ENCODE results near the gene IL26.

IL26 gene

GRCh38 chr12:68250454-68250853 is 24.8 kb upstream of the IL26 start:
- Mint-ChIP-seq H3K27ac (no peak overlapping the region), H3K9me3 (no peaks in the 10 kb centered on the region), H3K4me3 (no peak overlapping the region), H3K4me1 (no peaks in the 10 kb centered on the region), H3K27me3 (peaks cover 14% of the 10 kb centered on the region), H3K36me3 (no peaks in the 10 kb centered on the region)
- no peak for ATAC-seq

DNA sequence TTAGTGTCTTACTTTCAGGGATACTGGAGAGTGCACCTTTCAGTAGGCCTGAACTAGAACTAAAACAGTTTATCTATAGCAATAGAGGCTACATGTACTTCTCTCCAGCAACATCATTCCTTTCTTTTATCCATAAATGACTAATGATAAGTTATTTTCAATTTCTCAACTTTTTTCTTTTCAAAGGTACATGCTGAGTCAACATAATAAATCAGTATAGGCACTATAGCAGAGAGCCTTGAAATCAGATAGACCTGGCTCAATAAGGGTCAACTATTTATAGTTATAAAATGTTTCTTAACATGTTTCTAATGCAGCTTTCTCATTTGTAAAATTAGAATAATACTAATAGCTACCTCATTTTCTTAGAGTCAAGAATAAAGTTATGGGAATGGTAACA is 22.2 kb upstream of the IL26 start:
- ATAC-seq: no peak
- Mint-ChIP-seq H3K27me3 (peaks cover 13% of the 10 kb centered on the region), H3K4me1 (no peaks in the 10 kb centered on the region), H3K4me3 (no peak overlapping the region), H3K9me3 (no peaks in the 10 kb centered on the region), H3K27ac (no peak overlapping the region), H3K36me3 (no peaks in the 10 kb centered on the region)

- Mint-ChIP-seq H3K4me3 (no peak overlapping the region), H3K36me3 (no peaks in the 10 kb centered on the region), H3K27ac (no peak overlapping the region), H3K27me3 (no peaks in the 10 kb centered on the region), H3K4me1 (peaks cover 2% of the 10 kb centered on the region), H3K9me3 (no peaks in the 10 kb centered on the region)
- no peak for ATAC-seq
These were observed 20.7 kb upstream of the IL26 start for GRCh38 chr12:68246350-68246749.

- Mint-ChIP-seq H3K27ac (no peak overlapping the region), H3K4me1 (peaks cover 11% of the 10 kb centered on the region), H3K36me3 (no peaks in the 10 kb centered on the region), H3K27me3 (no peaks in the 10 kb centered on the region), H3K4me3 (no peak overlapping the region), H3K9me3 (no peaks in the 10 kb centered on the region)
- no peak for ATAC-seq
These were observed 19.8 kb upstream of the IL26 start for GRCh38 chr12:68245180-68246021.

DNA sequence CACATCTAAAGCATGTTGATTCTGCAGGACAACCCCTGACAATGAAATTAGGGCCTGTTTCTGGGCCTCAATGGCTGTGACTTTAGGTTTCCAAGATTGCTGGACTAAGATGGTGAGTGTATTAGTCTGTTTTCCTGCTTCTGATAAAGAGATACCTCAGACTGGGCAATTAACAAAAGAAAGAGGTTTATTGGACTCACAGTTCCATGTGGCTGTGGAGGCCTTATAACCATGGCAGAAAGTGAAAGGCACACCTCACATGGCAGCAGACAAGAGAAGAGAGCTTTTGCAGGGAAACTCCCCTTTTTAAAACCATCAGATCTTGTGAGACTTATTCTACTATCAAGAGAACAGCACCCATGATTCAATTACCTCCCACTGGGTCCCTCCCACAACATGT is 17.2 kb upstream of the IL26 start:
- Mint-ChIP-seq H3K4me3 (no peak overlapping the region), H3K9me3 (no peaks in the 10 kb centered on the region)

DNA sequence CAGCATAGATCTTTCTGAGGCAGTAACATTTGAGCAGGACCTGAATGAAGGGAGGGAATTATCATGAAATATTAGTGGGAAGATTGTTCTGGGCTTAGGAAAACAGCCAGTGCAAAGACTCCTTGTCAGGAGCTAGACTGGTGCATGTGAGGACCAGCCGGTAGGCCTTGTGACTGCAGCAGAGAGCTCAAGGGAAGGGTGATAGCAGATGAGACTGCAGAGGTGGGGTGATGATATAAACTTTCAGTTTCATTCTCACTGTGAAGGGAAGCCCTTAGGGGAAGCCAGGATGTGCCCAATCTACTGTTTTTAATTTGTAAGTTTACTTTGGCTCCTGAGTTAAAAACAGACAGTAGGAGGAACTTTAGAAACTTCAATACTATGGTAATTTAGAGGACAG is 15.4 kb upstream of the IL26 start:
- Mint-ChIP-seq H3K27me3 (no peaks in the 10 kb centered on the region), H3K36me3 (no peaks in the 10 kb centered on the region), H3K4me1 (peaks cover 30% of the 10 kb centered on the region), H3K27ac (peak overlapping the region; percentile 81), H3K9me3 (no peaks in the 10 kb centered on the region), H3K4me3 (peak overlapping the region; percentile 4)
- peak; percentile 97 for ATAC-seq

More for the DNA sequence above, 17.2 kb upstream of the IL26 start:
- no peak overlapping the region for H3K27ac Mint-ChIP-seq
- no peaks in the 10 kb centered on the region for H3K36me3 Mint-ChIP-seq
- H3K27me3 Mint-ChIP-seq: no peaks in the 10 kb centered on the region
- H3K4me1 Mint-ChIP-seq: peaks cover 18% of the 10 kb centered on the region
- ATAC-seq: no peak

GRCh38 chr12:68240079-68240478 is 14.5 kb upstream of the IL26 start:
- peak overlapping the region; percentile 81 for H3K27ac Mint-ChIP-seq
- ATAC-seq: no peak
- no peak overlapping the region for H3K4me3 Mint-ChIP-seq
- no peaks in the 10 kb centered on the region for H3K36me3 Mint-ChIP-seq
- no peaks in the 10 kb centered on the region for H3K9me3 Mint-ChIP-seq
- H3K4me1 Mint-ChIP-seq: peaks cover 30% of the 10 kb centered on the region
- no peaks in the 10 kb centered on the region for H3K27me3 Mint-ChIP-seq

GRCh38 chr12:68239309-68239982 is 13.8 kb upstream of the IL26 start:
- Mint-ChIP-seq H3K36me3 (no peaks in the 10 kb centered on the region), H3K27me3 (no peaks in the 10 kb centered on the region), H3K4me3 (no peak overlapping the region), H3K4me1 (peaks cover 30% of the 10 kb centered on the region), H3K9me3 (no peaks in the 10 kb centered on the region), H3K27ac (peak overlapping the region; percentile 81)
- ATAC-seq: no peak

DNA sequence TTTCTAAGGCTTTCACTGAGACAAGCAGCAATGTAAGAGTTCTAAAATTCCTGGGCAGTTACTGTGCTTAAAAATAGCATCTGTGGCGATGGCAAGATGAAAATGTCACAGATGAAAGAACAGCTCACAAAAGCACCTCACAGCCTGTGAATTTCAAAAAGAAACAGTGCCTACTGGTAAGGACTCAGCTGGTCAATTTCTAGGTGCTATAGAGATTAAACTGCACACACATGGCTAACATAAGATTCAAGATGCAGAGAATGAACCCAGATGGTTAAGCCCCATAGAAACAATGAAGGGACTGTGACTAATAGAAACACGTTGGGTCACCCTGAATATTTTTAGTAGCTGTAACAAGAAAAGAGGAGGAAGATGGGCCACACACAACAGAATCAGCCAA is 12.0 kb upstream of the IL26 start:
- Mint-ChIP-seq H3K36me3 (no peaks in the 10 kb centered on the region), H3K27me3 (no peaks in the 10 kb centered on the region), H3K4me1 (peaks cover 30% of the 10 kb centered on the region), H3K9me3 (no peaks in the 10 kb centered on the region), H3K4me3 (no peak overlapping the region), H3K27ac (peak overlapping the region; percentile 94)
- ATAC-seq: no peak

GRCh38 chr12:68237078-68237477 is 11.5 kb upstream of the IL26 start:
- H3K9me3 Mint-ChIP-seq: no peaks in the 10 kb centered on the region
- no peak for ATAC-seq
- H3K4me1 Mint-ChIP-seq: peaks cover 30% of the 10 kb centered on the region
- peak overlapping the region; percentile 94 for H3K27ac Mint-ChIP-seq
- no peaks in the 10 kb centered on the region for H3K36me3 Mint-ChIP-seq
- peak overlapping the region; percentile 85 for H3K4me3 Mint-ChIP-seq
- H3K27me3 Mint-ChIP-seq: no peaks in the 10 kb centered on the region

- H3K27me3 Mint-ChIP-seq: no peaks in the 10 kb centered on the region
- peak overlapping the region; percentile 94 for H3K27ac Mint-ChIP-seq
- no peaks in the 10 kb centered on the region for H3K9me3 Mint-ChIP-seq
- H3K36me3 Mint-ChIP-seq: no peaks in the 10 kb centered on the region
- H3K4me3 Mint-ChIP-seq: peak overlapping the region; percentile 85
- H3K4me1 Mint-ChIP-seq: peaks cover 30% of the 10 kb centered on the region
- peak; percentile 76 for ATAC-seq
These were observed 10.9 kb upstream of the IL26 start for GRCh38 chr12:68236421-68237059.

- no peak for ATAC-seq
- Mint-ChIP-seq H3K4me1 (peaks cover 21% of the 10 kb centered on the region), H3K36me3 (no peaks in the 10 kb centered on the region), H3K27me3 (no peaks in the 10 kb centered on the region), H3K9me3 (no peaks in the 10 kb centered on the region), H3K4me3 (peak overlapping the region; percentile 5), H3K27ac (peak overlapping the region; percentile 94)
These were observed 10.0 kb upstream of the IL26 start for GRCh38 chr12:68235576-68235975.

DNA sequence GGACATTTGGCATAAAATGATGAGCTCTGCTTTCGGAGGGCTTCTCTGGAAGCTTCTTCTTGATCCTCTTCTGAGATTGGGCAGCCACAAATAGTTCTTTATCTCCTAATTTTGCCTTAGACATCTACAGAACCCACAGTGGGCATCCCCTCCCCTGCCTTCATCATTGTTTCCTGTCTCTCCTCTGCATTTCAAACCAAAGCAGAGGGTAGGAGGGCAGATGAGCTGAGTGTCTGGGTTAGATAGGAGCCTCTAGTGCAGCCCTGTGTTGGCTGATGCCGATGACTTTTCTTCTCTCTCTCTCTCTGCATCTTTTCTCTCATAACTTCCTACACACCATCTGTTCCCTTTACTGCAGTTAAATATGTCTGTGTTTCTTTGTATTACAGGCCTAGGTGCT is 8.5 kb upstream of the IL26 start:
- Mint-ChIP-seq H3K9me3 (no peaks in the 10 kb centered on the region), H3K27me3 (no peaks in the 10 kb centered on the region), H3K4me3 (no peak overlapping the region), H3K4me1 (peaks cover 15% of the 10 kb centered on the region), H3K36me3 (no peaks in the 10 kb centered on the region), H3K27ac (no peak overlapping the region)
- no peak for ATAC-seq

DNA sequence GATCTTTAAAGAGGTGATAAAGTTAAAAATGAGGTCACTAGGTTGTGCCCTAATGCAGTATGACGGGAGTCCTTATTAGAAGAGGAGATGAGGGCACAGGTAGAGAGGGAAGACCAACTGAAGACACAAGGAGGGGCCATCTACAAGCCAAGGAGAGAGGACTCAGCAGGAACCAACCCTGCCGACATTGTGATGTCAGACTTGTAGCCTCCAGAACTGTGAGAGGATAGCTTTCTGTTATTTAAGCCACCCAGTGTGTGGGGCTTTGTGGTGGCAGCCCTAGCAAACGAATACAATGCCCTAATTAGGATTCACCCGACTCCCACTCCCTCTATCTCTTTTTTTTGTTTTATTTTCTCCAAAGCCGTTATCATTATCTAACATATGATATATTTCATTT is 7.9 kb upstream of the IL26 start:
- no peak overlapping the region for H3K27ac Mint-ChIP-seq
- ATAC-seq: no peak
- no peaks in the 10 kb centered on the region for H3K36me3 Mint-ChIP-seq
- H3K27me3 Mint-ChIP-seq: no peaks in the 10 kb centered on the region
- peaks cover 15% of the 10 kb centered on the region for H3K4me1 Mint-ChIP-seq
- H3K4me3 Mint-ChIP-seq: no peak overlapping the region
- no peaks in the 10 kb centered on the region for H3K9me3 Mint-ChIP-seq

DNA sequence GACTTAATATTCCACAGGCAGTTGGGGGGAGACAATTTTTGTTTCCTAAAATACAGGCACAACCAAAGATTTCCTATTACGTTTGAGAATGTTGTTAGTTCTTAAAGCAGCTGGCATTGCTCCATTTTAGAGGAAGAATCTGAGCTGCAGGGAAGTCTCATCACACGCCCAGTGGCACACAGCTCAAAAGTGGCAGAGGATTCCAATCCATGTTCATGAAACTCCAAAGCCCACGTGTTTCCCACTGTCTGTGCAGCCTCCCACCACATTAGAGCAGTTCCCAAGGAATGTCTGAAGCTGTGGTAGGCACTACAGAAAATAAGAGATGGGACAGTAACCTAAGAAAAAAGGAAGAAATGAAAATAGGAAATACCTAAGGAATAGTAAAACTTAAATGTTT is 6.1 kb upstream of the IL26 start:
- Mint-ChIP-seq H3K27ac (no peak overlapping the region), H3K27me3 (no peaks in the 10 kb centered on the region), H3K4me3 (no peak overlapping the region), H3K36me3 (no peaks in the 10 kb centered on the region), H3K9me3 (no peaks in the 10 kb centered on the region), H3K4me1 (peaks cover 1% of the 10 kb centered on the region)
- no peak for ATAC-seq

- H3K4me3 Mint-ChIP-seq: no peak overlapping the region
- no peaks in the 10 kb centered on the region for H3K4me1 Mint-ChIP-seq
- H3K27me3 Mint-ChIP-seq: no peaks in the 10 kb centered on the region
- H3K9me3 Mint-ChIP-seq: no peaks in the 10 kb centered on the region
- no peak overlapping the region for H3K27ac Mint-ChIP-seq
- no peak for ATAC-seq
- no peaks in the 10 kb centered on the region for H3K36me3 Mint-ChIP-seq
These were observed 5.6 kb upstream of the IL26 start for GRCh38 chr12:68231229-68231628.

All from stimulated activated memory B cell treated with anti-CD40 and anti-IgM and Interleukin-4, amounts not matched to agents 10 μg/mL and 1 μg/mL and 100 μg/mL, for 72 hours (primary cell).